Bronchial epithelial cell (primary cell): ENCODE results near the gene SLC25A29. TPM values are rescaled to one million over a fixed set of nuclear protein-coding genes. Genes with fewer than 3 reads are reported as not detected.

Experiments used
- DNase-seq: peaks from one replicate; pipeline ENCODE4 v3.0.0-alpha.2; 2010; ENCODE audit warnings: low read depth
- FAIRE-seq: peaks from 2 replicates; lab custom pipeline; 2011; peaks lifted over from hg19 to GRCh38; lab: Jason Lieb, UNC
- H3K27me3 ChIP-seq: 2 replicates; pipeline ENCODE4 v1.5.1; 2011; ENCODE audit warnings: low read length; ENCODE audit not compliant: control insufficient read depth, insufficient read depth
- H3K36me3 ChIP-seq: 2 replicates; pipeline ENCODE4 v1.5.1; 2011; ENCODE audit warnings: low read length; ENCODE audit not compliant: control insufficient read depth, insufficient read depth
- H3K4me3 ChIP-seq: 2 replicates; pipeline ENCODE4 v1.5.1; 2011; ENCODE audit warnings: mild to moderate bottlenecking, low read depth, low read length, control low read depth
- CTCF ChIP-seq: IDR thresholded peaks from 2 replicates; pipeline ENCODE4 v1.5.1; 2011; ENCODE audit warnings: mild to moderate bottlenecking, moderate library complexity, low read length, control low read depth, inconsistent platforms; ENCODE audit not compliant: insufficient read depth, severe bottlenecking
- total RNA-seq: library from RNA; depleted of rRNA; stranded (reverse); fragments of >200 nt; gene quantifications from 2 replicates; pipeline ENCODE4 v1.2.1, GENCODE V29; 2014

SLC25A29 gene
- total RNA-seq, 1 donor from 2014 or later: 16.1 TPM

DNA sequence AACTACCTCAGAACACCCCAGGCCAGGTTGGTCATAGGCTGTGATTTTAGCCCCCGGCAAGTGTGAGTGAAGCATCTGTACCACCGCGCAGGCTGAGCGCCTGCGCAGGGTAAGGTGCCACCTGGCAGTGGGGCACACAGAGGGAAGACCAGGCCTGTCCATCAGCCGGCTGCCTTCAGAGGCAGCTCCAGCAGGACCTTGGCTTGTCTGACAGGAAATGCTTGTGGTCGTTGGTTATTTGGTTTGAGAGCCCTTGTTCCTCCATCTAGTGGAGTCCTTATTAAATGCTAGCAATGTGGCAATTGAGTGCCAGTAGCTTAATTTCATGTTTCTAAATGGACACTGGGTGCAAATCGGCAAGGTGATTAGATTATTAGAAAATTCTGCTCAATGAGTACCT is 27.5 kb downstream of the SLC25A29 start:
- Histone ChIP-seq H3K27me3 (no peaks in the 10 kb centered on the region), H3K4me3 (no peak overlapping the region), H3K36me3 (peaks cover 4% of the 10 kb centered on the region)
- FAIRE-seq: no peak
- peak; percentile 57 for DNase-seq
- TF ChIP-seq CTCF: peak; percentile 12

- TF ChIP-seq CTCF: no peak
- FAIRE-seq: no peak
- no peak for DNase-seq
- peaks cover 4% of the 10 kb centered on the region for H3K36me3 ChIP-seq
- H3K4me3 ChIP-seq: no peak overlapping the region
- no peaks in the 10 kb centered on the region for H3K27me3 ChIP-seq
Measured at GRCh38 chr14:100275214-100275613, 31.0 kb downstream of the SLC25A29 start.

- H3K4me3 ChIP-seq: no peak overlapping the region
- FAIRE-seq (no peak), DNase-seq (no peak)
- peaks cover 2% of the 10 kb centered on the region for H3K36me3 ChIP-seq
- no peak for TF ChIP-seq CTCF
- H3K27me3 ChIP-seq: no peaks in the 10 kb centered on the region
Measured at GRCh38 chr14:100274250-100274649, 32.0 kb downstream of the SLC25A29 start.

GRCh38 chr14:100271247-100271939 is 34.9 kb downstream of the SLC25A29 start:
- no peak overlapping the region for H3K4me3 ChIP-seq
- peaks cover 2% of the 10 kb centered on the region for H3K36me3 ChIP-seq
- peak; percentile 40 for DNase-seq
- no peak for FAIRE-seq
- H3K27me3 ChIP-seq: no peaks in the 10 kb centered on the region
- TF ChIP-seq CTCF: peak; percentile 38

- no peak for DNase-seq
- TF ChIP-seq CTCF: no peak
Measured at GRCh38 chr14:100268591-100269207, 37.5 kb downstream of the SLC25A29 start.

GRCh38 chr14:100267990-100268389 is 38.3 kb downstream of the SLC25A29 start:
- FAIRE-seq (no peak), DNase-seq (no peak)
- Histone ChIP-seq H3K4me3 (no peak overlapping the region), H3K27me3 (no peaks in the 10 kb centered on the region), H3K36me3 (peaks cover 6% of the 10 kb centered on the region)
- TF ChIP-seq CTCF: no peak

More at GRCh38 chr14:100268591-100269207, 37.5 kb downstream of the SLC25A29 start:
- Histone ChIP-seq H3K4me3 (no peak overlapping the region), H3K36me3 (peaks cover 3% of the 10 kb centered on the region), H3K27me3 (no peaks in the 10 kb centered on the region)
- no peak for FAIRE-seq
